Measurements from ENCODE around the gene ATOH8.

GRCh38 chr2:85737481-85737880 is 16.3 kb upstream of the ATOH8 start:
- TF ChIP-seq CTCF (optimal IDR thresholded peaks at IDR 0.05 in 1 of 3, IDR thresholded peaks at IDR 0.05 in 1 of 3, conservative IDR thresholded peaks at IDR 0.05 in 1 of 3; ENCODE audit: extremely low read depth in 1 of 3, insufficient read depth in 2 of 3, low read length in 3 of 3) (no peak), EZH2 (IDR thresholded peaks at IDR 0.05; ENCODE audit: low read length) (no peak)
